Glomerular visceral epithelial cell (primary cell): ENCODE data around the gene GALNT17.

Source experiments
- DNase-seq: peaks from one replicate; pipeline ENCODE4 v3.0.0-alpha.2; 2016; ENCODE audit errors: extremely low spot score

The GALNT17 gene

DNA sequence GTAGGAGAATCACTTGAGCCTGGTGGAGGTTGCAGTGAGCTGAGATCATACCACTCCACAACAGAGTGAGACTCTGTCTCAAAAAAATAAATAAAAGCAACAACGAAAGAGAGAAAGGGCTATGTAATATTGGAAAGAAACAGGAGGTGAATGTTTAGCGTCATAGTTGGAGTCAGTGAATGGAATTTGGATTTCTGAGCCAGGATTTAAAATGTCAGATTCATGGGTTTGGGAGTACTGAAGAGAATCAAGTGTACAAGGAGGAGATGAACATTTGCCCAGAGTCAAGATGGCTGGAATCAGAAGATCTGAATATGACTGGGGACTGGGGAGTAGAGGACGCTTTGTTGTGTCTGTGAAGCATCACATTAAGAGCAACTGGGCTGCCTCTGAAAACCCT is 366.4 kb downstream of the GALNT17 start:
- no peak for DNase-seq

DNA sequence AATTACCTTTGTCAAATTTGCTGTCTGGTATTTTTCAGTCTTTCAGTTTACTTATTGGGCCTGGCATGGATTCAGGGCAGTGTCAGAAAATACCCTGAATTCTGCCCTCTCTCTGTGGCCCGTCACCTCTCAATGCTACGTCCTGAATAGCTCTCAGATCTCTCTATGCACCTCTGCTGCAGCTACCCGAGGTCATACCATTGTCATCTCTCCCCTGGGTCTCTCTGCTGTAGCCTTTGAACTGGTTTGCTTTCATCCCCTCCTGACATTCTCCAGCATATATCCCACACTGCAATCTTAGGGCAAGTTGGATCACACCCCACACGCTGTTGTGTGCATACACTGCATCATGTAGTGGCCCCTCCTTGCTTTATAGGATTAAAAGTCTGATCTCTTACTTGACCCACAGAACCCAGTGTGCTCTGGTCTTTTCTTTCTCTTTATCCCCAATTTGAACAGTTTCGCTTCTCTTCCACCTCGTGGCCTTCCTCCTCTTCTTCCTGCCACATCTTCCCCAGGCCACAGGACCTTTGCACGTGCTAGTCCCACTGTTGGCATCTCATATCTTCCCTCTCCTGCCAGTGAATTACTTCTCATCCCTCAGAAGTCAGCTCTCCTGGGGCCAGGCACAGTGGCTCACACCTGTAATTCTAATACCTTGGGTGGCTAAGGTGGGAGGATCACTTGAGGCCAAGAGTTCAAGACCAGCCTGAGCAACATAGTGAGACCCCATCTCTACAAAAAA is 372.9 kb downstream of the GALNT17 start:
- DNase-seq = no peak

DNA sequence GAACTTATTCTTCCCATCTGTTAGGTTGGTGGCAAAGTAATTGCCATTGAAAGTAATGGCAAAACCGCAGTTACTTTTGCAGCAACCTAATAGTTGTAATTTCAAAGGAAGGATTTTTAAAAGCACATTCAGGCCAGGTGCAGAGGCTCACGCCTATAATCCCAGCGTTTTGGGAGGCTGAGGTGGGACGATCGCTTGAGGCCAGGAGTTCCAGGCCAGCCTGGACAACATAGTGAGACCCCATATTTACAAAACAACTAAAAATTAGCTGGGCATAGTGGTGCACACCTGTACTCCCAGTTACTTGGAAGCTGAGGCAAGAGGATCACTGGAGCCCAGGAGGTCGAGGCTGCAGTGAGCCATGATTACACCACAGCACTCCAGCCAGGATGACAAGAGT is 374.9 kb downstream of the GALNT17 start:
- no peak for DNase-seq

DNA sequence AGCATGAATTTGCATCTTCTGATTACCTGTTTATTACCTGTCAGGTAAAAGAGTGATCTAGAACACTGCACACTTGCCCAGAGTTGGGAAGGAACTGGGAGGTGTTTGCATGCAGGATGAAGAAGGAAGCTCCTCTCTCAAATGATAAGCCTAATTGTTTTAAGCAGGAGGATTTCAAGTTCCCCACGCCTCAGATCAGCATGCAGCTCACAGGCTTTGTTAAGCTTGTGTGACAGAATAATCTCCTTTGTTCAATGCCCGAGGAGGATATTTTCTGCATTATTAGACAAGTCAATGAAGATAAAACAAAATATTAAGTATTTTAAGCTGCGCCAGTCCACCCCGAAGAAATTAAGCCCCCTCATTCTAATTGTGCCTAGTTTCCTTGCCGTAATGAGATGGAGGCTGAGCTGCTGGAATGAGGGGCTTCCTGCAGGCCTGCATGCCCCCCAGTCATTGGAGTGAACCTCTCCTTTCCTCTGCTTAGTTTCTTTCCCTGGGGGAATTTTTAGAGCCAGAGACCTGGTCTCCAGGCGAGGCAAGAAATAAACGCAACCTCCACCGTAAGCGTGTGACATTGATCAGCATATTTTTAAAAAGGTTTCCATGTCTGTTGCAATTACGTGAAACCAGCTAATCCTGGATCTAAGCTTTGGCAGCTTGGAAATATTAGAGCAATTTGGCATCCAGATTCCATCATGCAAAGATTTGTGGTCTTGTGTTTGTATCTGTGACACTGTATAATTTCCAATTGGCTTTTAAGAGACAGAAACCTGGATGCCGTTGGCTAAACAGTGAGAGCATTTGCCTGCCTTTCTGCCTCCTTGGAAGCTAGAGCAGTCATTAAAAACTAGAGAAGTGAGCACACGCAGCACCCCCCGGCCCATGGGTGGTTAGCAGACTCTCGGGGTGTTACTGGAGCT is 376.0 kb downstream of the GALNT17 start:
- no peak for DNase-seq

DNA sequence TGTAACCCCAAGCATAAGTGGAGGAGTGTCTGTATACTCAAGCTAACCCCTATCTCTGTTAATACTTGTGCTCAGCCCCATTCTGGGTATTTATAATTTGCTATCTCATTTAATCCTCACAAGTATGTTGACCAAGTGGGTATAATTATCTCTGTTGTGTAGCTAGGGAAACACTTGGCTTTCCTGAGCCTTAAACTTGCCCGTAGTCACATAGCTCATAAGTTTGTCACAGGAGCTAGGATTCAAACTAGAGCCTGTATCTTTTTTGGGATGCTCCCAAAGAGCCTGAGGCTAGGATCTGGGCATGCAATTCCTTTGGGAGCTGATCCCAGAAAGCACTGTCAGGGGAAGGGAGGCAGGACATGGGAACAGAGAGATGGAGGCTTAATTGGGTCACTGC is 377.4 kb downstream of the GALNT17 start:
- DNase-seq = no peak

GRCh38 chr7:71511361-71511807 is 379.4 kb downstream of the GALNT17 start:
- DNase-seq = no peak

- DNase-seq = no peak
Measured at GRCh38 chr7:71517940-71518699, 386.2 kb downstream of the GALNT17 start.

GRCh38 chr7:71518880-71519279 is 386.9 kb downstream of the GALNT17 start:
- no peak for DNase-seq

DNA sequence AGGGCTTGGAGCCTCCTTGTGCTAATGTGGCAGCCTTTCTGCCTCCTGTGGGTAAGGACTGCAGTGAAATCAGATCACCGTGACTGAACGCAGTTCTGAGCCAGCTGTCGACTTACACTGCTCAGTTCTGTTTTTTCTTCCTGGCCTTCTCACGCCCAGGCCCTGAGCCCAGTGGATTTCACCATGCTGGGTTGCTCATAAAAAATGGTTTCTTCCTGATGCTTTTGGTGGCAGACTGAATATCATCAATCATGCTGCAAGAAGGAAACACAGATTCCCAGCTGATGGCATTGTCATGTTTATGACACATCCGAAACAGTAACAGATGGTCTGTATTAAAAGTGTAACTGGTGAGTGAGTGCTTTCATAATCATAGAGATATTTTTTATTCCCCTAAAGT is 389.6 kb downstream of the GALNT17 start:
- DNase-seq = no peak

GRCh38 chr7:71526106-71526505 is 394.2 kb downstream of the GALNT17 start:
- no peak for DNase-seq

- DNase-seq = no peak
Measured at GRCh38 chr7:71527213-71527612, 395.3 kb downstream of the GALNT17 start.

- no peak for DNase-seq
Measured at GRCh38 chr7:71535616-71536015, 403.7 kb downstream of the GALNT17 start.

DNA sequence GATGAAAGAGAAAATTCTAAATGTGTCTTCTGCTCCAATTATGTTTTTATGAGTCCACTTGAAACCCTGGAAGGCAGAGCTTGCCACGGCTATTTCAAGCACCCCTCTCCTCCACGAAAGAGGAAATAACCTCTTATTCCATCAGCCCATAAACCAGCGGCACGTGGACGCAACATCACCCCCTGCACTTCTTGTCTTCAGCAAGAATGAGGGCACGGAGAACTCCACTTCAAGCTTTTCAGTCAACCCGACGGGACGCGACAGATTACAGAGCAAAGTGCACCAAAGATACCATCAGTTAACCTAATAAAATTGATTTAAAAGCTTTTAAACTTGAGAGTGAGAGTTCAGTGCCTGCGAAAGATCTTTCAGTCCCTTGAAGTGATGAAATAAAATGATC is 406.3 kb downstream of the GALNT17 start:
- no peak for DNase-seq

DNA sequence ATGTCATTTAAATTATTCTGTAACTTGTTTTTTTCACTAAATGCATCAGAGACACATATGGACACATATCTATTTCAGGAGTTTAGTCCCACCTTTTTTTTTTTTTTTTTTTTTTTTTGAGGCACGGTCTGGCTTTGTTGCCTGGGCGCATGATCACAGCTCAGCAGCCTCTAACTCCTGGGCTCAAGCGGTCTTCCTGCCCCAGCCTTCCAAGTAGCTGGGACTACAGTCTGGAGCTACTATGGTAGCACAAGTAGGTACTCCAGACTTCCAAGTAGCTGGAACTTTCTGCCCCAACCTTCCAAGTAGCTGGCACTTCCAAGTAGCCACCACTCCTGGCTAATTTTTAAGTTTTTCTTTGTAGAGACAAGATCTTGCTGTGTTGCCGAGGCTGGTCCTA is 407.7 kb downstream of the GALNT17 start:
- DNase-seq = no peak

DNA sequence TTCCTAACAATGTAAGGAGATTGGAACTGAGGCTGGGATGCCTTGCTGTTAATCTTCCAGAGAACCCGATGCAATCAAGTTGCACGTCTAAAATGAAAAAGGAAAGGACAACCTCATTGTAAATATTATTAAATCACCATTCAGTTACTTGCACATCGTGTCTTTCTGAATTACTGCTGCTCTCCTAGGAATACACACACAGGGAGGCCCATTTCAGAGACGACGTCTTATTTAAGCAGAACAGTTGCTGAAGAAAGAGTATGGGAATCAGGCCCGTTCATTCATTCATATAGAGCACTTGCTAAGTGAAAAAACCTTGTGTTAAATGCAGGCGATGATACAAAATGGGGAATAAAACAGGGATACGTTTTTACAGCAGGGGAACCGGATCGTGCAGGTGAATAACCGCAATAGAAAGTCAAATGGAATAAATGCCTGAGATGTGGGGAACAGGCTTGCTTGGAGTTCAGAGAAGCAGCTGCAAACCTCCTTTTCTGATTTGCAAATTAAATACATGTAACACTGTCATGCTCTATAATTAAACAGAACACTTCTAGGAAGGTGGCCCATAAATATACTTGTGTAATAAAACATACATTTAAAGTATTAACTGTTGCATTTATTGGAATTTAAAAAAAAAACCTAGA is 409.9 kb downstream of the GALNT17 start:
- DNase-seq = no peak

- DNase-seq = no peak
Measured at GRCh38 chr7:71543396-71543795, 411.5 kb downstream of the GALNT17 start.

GRCh38 chr7:71544816-71545215 is 412.9 kb downstream of the GALNT17 start:
- DNase-seq = no peak

DNA sequence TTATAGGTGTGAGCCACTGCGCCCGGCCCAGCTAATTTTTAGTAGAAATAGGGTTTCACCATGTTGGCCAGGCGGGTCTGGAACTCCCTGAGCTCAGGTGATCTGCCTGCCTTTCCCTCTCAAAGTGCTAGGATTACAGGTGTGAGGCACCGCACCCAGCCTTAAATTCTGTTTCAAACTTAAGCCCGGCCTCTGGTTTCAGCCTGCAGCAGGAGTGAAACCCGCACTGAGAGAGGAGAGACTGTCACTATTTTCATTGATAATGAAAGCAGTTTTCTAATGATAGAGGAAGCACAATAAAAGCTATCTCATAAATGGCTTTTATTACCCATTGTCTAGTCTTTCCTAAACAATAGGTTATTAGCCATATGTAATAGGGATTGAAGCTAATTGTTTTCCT is 415.5 kb downstream of the GALNT17 start:
- DNase-seq = no peak

- no peak for DNase-seq
Measured at GRCh38 chr7:71548746-71549145, 416.8 kb downstream of the GALNT17 start.

DNA sequence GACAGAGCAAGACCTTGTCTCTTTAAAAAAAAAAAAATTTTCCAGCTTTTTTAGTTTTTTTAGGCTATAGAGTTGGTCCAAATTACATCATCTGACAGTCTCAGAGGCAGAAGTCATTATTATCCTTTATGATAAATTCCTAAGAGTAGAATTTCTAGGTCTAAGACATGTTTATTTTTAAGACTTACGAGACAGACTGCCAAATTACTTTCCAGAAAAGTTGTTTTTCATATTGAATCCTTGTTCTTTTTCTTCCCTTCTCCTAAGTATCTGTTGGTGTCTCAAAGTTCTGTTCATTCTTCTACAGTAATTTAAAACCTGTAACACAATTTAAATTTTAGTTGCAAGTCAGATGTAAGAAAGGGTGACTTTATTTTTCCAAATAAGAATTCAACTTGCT is 421.4 kb downstream of the GALNT17 start:
- DNase-seq = no peak

GRCh38 chr7:71555758-71556157 is 423.8 kb downstream of the GALNT17 start:
- no peak for DNase-seq
